ENCODE results near the gene ZNF764.

DNA sequence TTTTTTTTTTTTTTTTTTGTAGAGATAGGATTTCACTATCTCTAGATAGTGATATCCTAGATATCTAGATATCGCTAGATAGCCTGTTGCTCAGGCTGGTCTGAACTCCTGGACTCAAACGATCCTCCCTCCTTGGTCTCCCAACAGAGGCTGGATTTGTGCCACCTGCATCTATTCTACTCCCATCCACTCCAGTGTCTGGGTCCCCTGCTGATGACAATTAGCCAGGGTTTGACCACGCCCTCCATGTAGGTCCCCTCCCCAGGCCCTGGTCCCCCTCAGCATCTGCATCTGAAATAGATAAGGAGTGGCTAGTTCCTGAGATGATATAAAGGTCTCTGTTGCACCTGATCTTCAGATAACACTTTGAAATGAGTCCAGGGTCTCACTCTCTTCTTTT, 11.1 kb upstream of the ZNF764 start:
- TF ChIP-seq POLR2AphosphoS5 (IDR thresholded peaks at IDR 0.05; ENCODE audit: low read depth) (no peak), EZH2 (IDR thresholded peaks at IDR 0.05; ENCODE audit: low read depth, unreplicated experiment) (no peak), ZNF114 (CRISPR knock-in tag; IDR thresholded peaks at IDR 0.05) (no peak), NANOG (IDR thresholded peaks at IDR 0.05; ENCODE audit: borderline replicate concordance) (no peak)
- TF ChIP-seq, protein P1, sequence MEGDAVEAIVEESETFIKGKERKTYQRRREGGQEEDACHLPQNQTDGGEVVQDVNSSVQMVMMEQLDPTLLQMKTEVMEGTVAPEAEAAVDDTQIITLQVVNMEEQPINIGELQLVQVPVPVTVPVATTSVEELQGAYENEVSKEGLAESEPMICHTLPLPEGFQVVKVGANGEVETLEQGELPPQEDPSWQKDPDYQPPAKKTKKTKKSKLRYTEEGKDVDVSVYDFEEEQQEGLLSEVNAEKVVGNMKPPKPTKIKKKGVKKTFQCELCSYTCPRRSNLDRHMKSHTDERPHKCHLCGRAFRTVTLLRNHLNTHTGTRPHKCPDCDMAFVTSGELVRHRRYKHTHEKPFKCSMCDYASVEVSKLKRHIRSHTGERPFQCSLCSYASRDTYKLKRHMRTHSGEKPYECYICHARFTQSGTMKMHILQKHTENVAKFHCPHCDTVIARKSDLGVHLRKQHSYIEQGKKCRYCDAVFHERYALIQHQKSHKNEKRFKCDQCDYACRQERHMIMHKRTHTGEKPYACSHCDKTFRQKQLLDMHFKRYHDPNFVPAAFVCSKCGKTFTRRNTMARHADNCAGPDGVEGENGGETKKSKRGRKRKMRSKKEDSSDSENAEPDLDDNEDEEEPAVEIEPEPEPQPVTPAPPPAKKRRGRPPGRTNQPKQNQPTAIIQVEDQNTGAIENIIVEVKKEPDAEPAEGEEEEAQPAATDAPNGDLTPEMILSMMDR (conservative IDR thresholded peaks at IDR 0.05; ENCODE audit: low read depth in 2 of 2) = no peak
- TF ChIP-seq, protein P2, sequence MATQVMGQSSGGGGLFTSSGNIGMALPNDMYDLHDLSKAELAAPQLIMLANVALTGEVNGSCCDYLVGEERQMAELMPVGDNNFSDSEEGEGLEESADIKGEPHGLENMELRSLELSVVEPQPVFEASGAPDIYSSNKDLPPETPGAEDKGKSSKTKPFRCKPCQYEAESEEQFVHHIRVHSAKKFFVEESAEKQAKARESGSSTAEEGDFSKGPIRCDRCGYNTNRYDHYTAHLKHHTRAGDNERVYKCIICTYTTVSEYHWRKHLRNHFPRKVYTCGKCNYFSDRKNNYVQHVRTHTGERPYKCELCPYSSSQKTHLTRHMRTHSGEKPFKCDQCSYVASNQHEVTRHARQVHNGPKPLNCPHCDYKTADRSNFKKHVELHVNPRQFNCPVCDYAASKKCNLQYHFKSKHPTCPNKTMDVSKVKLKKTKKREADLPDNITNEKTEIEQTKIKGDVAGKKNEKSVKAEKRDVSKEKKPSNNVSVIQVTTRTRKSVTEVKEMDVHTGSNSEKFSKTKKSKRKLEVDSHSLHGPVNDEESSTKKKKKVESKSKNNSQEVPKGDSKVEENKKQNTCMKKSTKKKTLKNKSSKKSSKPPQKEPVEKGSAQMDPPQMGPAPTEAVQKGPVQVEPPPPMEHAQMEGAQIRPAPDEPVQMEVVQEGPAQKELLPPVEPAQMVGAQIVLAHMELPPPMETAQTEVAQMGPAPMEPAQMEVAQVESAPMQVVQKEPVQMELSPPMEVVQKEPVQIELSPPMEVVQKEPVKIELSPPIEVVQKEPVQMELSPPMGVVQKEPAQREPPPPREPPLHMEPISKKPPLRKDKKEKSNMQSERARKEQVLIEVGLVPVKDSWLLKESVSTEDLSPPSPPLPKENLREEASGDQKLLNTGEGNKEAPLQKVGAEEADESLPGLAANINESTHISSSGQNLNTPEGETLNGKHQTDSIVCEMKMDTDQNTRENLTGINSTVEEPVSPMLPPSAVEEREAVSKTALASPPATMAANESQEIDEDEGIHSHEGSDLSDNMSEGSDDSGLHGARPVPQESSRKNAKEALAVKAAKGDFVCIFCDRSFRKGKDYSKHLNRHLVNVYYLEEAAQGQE (IDR thresholded peaks at IDR 0.05; ENCODE audit: unreplicated experiment) = no peak
- TF ChIP-seq, protein P3, sequence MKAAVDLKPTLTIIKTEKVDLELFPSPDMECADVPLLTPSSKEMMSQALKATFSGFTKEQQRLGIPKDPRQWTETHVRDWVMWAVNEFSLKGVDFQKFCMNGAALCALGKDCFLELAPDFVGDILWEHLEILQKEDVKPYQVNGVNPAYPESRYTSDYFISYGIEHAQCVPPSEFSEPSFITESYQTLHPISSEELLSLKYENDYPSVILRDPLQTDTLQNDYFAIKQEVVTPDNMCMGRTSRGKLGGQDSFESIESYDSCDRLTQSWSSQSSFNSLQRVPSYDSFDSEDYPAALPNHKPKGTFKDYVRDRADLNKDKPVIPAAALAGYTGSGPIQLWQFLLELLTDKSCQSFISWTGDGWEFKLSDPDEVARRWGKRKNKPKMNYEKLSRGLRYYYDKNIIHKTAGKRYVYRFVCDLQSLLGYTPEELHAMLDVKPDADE (IDR thresholded peaks at IDR 0.05) = no peak

Measured in GM23338 (cell line).